Posterior cingulate gyrus (tissue), 11 donors: Measurements from ENCODE around the gene RAB40AL.
A peak's percentile ranks its signal among the peaks of the same experiment; 100 is the strongest.
"Not testable (repeated sequence)": the region's sequence is repeated elsewhere in the genome, so short reads cannot be mapped to it uniquely, and the experiment has no call there.

ENCODE experiments used
- DNase-seq, 10 donors: peaks; one replicate each; pipeline versions ENCODE4 v3.0.0 to v3.0.0-alpha.2; 2020 to 2021; ENCODE audit warnings: mixed read lengths in 3 of 10
- intact Hi-C: fragments of 100-400 bp; cut with DNase I; formaldehyde crosslinking; loops from one replicate; pipeline ENCODE4 v1.15.1; 2023

Gene RAB40AL, protein sequence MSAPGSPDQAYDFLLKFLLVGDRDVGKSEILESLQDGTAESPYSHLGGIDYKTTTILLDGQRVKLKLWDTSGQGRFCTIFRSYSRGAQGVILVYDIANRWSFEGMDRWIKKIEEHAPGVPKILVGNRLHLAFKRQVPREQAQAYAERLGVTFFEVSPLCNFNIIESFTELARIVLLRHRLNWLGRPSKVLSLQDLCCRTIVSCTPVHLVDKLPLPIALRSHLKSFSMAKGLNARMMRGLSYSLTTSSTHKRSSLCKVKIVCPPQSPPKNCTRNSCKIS

DNA sequence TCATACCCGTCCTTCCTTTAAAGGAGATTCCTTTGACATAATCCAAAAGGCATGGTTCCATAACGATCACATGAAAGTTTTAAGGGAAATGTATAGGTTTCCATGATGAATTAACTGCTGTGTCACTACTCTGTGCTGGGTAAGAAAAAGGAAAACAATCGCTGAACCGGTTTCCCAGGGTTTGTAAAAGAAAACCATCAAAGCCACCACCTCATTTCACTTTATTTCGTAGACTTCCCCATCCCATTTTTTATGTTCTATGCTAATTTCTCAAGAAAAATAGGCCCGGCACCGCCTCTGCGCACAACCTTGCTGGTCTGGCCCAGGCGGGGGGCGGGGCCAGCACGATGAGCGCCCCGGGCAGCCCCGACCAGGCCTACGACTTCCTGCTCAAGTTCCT lies at the start of gene RAB40AL:
RAB40AL (plus strand) TSS at position 301 of the 400 bp plus-strand sequence; CDS start at position 348, 47 bp downstream.
- peak in 1 of 10 donors; percentile 37 for DNase-seq
- intact Hi-C loops = not testable (repeated sequence)

- intact Hi-C loops = no loop called here
- no peak for DNase-seq
Measured at GRCh38 chrX:102887687-102888086, 49.4 kb upstream of the RAB40AL start.

GRCh38 chrX:102892103-102892502 lies 45.0 kb upstream of the RAB40AL start:
- DNase-seq = no peak
- intact Hi-C loops = no loop called here

DNA sequence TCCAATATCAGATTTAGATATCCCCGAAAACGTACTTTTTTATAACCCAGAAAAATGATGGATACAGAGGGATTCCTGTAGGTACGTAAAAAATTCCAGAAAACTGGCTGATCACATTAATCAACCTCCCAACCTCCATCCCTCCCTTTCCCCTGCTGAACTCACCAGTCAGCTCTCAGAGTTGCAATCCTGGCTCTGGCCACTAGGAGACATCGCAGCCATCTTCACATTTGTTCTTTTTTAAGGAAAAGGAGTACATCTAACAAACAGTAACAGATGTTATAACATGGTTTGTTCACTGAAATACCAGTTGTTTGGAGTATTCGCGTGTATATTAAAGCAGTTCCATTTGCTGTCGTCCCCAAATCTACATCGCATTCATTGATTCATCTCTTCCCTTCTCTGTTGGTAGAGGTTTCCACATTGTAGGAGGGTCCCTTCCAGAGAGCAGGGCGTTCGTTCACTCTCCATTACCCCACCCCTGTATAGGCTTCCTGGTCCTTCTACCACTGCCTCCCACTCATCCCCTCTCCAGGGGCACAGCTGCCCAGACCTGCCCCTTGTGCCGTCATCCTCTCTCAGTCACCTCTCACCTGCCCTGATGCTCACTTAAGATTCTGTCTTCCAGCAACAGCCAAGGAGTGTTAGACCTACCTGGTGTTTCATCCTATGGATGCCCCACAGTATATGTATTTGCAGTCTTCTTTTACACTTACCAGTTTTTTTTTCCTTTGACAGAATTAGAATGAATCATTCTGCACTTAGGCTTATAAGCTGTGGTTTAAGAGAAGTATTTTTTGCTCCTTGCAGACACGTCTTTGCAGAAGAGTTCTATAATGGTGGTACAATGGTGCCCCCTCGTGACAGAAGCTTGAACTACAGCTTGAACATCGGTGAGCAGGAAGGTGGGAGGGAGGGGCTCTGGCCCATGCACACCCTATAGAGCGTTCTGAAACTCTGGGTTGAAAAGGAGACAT lies 36.8 kb upstream of the RAB40AL start:
- intact Hi-C loops = no loop called here
- peak in 9 of 10 donors; percentile 12 to 91 (median 63) for DNase-seq

- intact Hi-C loops = no loop called here
- DNase-seq = no peak
Measured at GRCh38 chrX:102902355-102902754, 34.7 kb upstream of the RAB40AL start.

DNA sequence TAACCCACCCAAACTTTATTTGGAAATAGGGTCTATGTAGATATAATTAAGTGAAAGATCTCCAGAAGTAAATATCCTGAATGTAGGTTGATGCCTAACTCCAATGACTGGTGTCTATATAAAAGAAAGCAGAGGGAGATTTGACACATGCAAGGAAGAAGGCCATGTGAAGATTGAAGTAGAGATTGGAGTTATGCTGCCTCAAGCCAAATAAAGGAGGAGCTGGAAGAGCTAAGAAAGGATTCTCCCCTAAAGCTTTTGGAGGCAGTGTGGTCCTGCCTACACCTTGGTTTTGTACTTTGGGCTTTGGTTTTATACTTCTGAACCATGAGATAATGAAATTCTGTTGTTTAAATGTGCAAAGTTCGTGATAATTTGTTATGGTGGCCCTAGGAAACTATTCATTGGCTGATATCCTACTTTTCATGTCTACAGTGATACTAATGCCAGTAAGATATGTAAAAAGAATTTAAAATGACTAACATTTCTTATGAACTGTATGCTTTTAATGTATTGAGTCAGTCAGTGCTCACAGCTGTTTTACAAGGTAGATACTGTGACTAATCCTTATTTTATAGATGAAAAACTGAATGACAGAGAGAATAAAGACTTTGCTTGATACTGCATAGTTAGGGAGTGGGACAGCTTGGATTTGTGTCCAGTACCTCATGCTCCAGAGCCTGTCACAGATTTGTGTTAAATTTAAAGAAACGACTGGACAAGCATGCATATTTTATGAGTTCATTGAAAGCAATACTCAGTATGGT lies 5.9 kb upstream of the RAB40AL start:
- intact Hi-C loops = no loop called here
- no peak for DNase-seq

DNA sequence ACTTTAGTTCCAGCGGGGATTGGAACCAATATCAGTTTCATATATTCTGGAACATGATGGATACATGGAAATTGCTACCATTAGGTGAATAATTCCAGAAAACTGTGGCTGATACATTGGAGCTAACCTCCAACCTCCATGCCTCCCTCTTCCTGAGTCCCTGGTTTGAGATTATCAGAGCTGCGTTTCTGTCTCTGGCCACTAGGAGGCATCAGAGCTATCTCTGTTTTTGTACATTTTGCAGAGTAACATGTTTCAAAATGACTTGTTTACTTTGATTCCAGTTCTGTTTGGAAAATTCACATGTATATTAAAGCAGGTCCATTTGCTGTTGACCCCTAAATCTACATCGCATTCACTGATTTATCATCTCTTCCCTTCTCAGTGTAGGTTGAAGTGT lies 2.4 kb upstream of the RAB40AL start:
- DNase-seq = peak in 3 of 10 donors; percentile 2 to 35 (median 8)
- intact Hi-C loops = no loop called here

DNA sequence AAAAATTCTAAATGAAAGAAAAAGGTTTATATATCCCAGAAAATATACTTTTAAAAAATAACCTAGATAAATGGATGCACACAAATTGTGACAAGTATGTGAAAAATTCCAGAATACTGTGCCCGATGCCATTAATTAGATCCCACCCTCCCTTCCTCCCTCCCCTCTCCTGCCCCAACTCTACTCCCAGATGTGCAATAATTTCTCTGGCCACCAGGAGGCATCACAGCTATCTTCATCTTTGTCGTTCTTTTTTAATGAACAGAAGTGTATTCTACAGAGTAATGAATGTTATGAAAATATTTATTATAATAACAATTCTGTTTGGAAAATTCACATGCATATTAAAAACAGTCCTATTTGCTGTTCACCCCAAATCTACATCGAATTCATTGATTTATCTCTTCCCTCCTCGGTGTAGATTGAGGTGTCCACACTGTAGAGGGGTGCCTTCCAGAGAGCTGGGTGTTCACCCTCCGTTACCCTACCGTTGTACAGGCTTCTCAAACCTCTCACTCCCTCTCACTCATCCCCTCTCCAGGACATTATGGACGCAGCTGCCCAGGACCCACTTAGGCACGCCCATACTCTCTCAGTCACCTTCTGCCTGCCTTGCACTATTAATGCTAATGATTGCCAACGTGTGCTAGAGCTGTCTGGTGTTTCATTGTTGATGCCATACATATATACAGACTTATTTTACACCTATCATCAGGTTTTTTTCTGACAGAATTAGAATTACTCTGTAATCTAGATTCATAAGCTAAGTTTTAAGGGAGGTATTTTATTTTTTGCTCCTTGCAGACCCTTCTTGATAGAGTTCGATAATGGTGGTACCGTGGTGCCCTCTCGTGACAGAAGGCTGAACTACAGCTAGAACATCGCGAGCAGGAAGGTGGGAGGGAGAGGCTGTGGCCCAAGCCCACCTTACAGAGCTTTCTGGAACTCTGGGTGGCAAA lies 14.1 kb downstream of the RAB40AL start:
- intact Hi-C loops = loop anchor here (1.0 to 5.0 kb wide), 2 partner anchors 206 to 225 kb away; no protein-coding TSS in a partner anchor
- peak in 7 of 10 donors; percentile 18 to 79 (median 61) for DNase-seq

GRCh38 chrX:102957751-102958150 lies 20.7 kb downstream of the RAB40AL start:
- no peak for DNase-seq
- intact Hi-C loops = no loop called here

DNA sequence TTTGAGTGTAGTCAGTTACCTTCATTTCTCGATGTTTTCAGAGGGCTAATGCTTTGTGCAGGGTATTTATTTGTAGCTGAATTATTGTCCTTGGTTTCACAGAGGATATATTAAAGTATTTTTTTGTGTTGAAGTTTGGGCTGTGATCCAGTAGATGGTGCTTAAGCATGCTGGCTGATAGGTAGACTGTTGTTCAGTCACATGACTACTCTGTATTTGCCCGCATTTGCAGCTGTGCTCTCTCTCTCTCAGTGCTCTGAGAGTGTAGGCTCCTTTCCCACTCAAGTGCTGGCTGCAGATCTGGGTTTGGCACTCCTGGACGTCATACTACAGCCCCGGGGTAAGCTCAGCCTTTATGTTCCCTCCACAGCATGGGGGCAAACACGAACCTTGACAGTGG lies 21.7 kb downstream of the RAB40AL start:
- intact Hi-C loops = no loop called here
- no peak for DNase-seq

DNA sequence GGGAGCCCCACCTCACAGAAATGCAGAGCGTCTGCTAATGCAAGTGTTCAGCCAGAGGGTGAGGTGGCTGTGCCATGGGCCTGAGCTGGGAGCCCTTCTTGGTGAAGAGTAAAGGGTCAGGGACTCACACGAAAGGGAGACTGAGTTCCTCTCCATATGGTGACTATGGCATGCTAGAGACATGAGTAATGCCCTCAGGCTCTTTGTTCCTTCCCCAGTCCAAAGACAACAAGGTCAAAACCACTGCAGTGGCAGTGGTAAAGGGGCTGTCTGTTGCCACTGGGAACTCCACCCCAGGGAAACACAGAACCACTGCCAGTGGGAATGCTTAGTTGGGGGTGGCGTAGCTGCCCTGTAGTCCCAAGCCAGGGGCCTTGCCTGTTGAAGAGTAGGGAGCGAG lies 22.4 kb downstream of the RAB40AL start:
- intact Hi-C loops = no loop called here
- DNase-seq = no peak

- intact Hi-C loops = no loop called here
- no peak for DNase-seq
Measured at GRCh38 chrX:102963955-102964354, 26.9 kb downstream of the RAB40AL start.

DNA sequence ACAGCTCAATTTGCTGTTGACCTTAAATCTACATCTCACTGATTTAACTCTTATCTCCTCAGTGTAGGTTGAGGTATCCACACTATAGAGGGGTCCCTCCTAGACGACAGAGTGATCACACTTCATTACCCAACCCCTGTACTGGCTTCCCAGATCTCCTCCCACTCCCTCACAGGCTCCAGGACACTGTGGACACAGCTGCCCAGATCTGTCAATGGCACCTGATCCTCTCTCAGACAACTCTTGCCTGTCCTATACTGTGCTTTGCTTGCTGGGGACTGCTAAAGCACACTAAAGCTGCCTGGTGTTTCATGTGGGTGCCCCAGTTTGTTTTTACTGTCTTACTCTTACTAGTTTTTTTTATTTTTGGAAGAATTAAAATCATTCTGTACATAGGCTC lies 27.9 kb downstream of the RAB40AL start:
- no peak for DNase-seq
- intact Hi-C loops = no loop called here

GRCh38 chrX:102966701-102967100 lies 29.6 kb downstream of the RAB40AL start:
- intact Hi-C loops = no loop called here
- no peak for DNase-seq

DNA sequence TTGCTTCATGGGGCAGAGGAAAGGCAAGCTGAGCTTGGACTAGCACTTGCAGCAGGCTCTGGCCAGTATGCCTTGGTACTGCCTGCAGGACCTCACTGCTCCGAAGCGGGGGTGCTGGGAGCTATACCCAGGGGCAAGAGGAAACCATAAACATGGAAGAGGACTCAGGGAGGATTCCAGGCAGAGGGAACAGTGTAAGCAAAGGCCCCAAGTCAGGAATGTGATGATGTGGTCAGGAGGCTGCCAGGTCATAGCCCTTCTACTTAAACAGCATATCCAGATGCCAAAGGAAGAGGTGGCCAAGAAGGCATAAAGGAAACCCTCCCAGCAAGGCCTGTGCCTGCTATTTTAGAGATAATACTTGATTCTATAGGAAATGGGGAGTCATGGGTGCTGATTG lies 31.1 kb downstream of the RAB40AL start:
- DNase-seq = no peak
- intact Hi-C loops = no loop called here

GRCh38 chrX:102971536-102971935 lies 34.5 kb downstream of the RAB40AL start:
- intact Hi-C loops, DNase-seq: not testable (repeated sequence)

- intact Hi-C loops = no loop called here
- DNase-seq = no peak
Measured at GRCh38 chrX:102975016-102975415, 37.9 kb downstream of the RAB40AL start.

DNA sequence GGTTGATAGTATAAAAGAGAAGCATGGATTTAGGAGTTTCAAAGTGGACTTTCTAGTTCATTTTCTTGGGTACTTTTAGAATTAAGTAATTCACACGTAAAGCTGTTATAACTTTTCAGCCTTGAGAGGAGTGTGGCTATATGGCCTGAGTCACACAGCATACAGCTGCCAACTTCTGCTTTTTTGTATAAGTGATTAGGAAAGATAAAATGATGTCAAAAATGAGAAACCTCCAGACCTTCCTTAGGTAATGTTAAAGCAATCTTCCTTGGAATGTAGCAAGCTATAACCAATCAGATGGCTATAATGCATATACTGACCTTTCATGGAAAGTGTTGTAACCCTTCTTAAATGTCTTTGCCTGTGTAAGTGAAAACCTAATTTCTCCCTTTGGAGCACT lies 39.2 kb downstream of the RAB40AL start:
- DNase-seq = no peak

DNA sequence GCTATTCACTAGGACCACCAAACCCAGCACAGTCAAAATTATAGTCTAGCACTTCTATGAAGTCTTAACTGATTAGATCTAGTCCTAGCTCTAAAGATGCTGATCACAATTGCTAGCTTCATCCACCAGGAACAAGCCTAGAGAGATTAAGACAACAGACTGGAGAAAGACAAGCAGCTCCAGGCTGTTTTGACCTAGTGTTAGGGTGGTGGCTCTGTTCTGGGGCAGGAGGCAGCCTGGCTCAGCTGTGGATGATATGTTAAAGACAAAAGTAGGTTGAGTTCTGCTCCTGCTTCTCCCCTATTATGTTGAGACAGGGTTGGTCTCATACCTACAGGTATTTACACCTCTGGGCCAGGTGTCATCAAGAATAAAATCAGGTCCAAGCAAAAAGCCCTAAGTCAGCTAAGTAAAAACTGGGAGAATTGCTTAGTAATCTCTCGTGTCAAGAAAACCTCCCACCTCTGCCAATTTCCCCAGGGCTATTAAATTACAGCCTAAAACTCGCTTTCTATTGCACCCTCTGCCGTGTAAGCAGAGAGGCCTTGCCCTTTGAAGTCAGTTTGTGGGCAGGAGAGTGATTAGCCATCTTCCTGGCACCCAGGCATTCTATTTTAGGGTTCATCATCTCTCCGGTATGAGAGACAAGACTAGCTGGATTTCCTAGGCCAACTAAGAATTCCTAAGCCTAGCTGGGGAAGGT lies 39.9 kb downstream of the RAB40AL start:
- no peak for DNase-seq
- intact Hi-C loops = no loop called here

More for the DNA sequence above, 39.2 kb downstream of the RAB40AL start:
- intact Hi-C loops = no loop called here
